GM19372 (cell line): ENCODE measurements around the gene TRIM27.
"Not testable (repeated sequence)": the region's sequence is repeated elsewhere in the genome, so short reads cannot be mapped to it uniquely, and the experiment has no call there.

Source experiments
- ATAC-seq: cut with Tn5 transposase; IDR thresholded peaks from one replicate; pipeline ENCODE4 v1.9.1; 2021; ENCODE audit warnings: mild to moderate bottlenecking, low read depth, moderate library complexity; ENCODE audit not compliant: unreplicated experiment

Gene TRIM27

GRCh38 chr6:28866205-28867085, 57.3 kb downstream of the TRIM27 start:
- peak; percentile 50 for ATAC-seq

GRCh38 chr6:28865401-28866204, 58.2 kb downstream of the TRIM27 start:
- no peak for ATAC-seq

- no peak for ATAC-seq
Observed at GRCh38 chr6:28864326-28864923, 59.4 kb downstream of the TRIM27 start.

GRCh38 chr6:28863604-28864325, 60.0 kb downstream of the TRIM27 start:
- no peak for ATAC-seq

GRCh38 chr6:28862077-28862476, 61.7 kb downstream of the TRIM27 start:
- no peak for ATAC-seq

- ATAC-seq, result no peak
Observed at GRCh38 chr6:28861339-28861738, 62.4 kb downstream of the TRIM27 start.

GRCh38 chr6:28860581-28860980, 63.2 kb downstream of the TRIM27 start:
- no peak for ATAC-seq

GRCh38 chr6:28858963-28859362, 64.8 kb downstream of the TRIM27 start:
- no peak for ATAC-seq

GRCh38 chr6:28856620-28857005, 67.2 kb downstream of the TRIM27 start:
- ATAC-seq, result no peak

- ATAC-seq, result not testable (repeated sequence)
Observed at GRCh38 chr6:28854405-28854804, 69.4 kb downstream of the TRIM27 start.
